Esophagus muscularis mucosa (tissue), 4 donors: ENCODE measurements around the gene LRRC26. TPM values are rescaled to one million over a fixed set of nuclear protein-coding genes. Genes with fewer than 3 reads are reported as not detected.

ENCODE experiments used
- DNase-seq: peaks from one replicate; pipeline ENCODE4 v3.0.0-alpha.2; 2017; ENCODE audit errors: extremely low spot score
- H3K27ac ChIP-seq, 4 donors: fragments of 200-600 bp; sonication (generic); replicated peaks in 1 of 4; 1 replicate in 3 of 4; 2 replicates in 1 of 4; pipeline ENCODE4 v1.5.1; 2016 to 2019; ENCODE audit warnings: mild to moderate bottlenecking in 1 of 4
- H3K27me3 ChIP-seq, 4 donors: fragments of 200-600 bp; sonication (generic); one replicate each; pipeline versions ENCODE4 v1.5.1 to v1.6.0; 2016 to 2019
- H3K36me3 ChIP-seq, 4 donors: fragments of 200-600 bp; sonication (generic); one replicate each; pipeline ENCODE4 v1.5.1; 2016 to 2019
- H3K4me1 ChIP-seq, 4 donors: fragments of 200-600 bp; sonication (generic); one replicate each; pipeline ENCODE4 v1.5.1; 2016 to 2019
- H3K4me3 ChIP-seq, 4 donors: fragments of 200-600 bp; sonication (generic); 1 replicate in 2 of 4; 2 replicates in 2 of 4; pipeline ENCODE4 v1.5.1; 2016 to 2019; ENCODE audit warnings: mild to moderate bottlenecking in 4 of 4, moderate library complexity in 1 of 4
- H3K9me3 ChIP-seq, 4 donors: fragments of 200-600 bp; sonication (generic); 1 replicate in 3 of 4; 2 replicates in 1 of 4; pipeline ENCODE4 v1.5.1; 2016 to 2019
- EP300 ChIP-seq: sonication (generic); formaldehyde crosslinking; IDR thresholded peaks from one replicate; pipeline ENCODE4 v1.6.1; 2017; ENCODE audit warnings: antibody characterized with exemption
- POLR2A ChIP-seq: fragments of 450-650 bp; IDR thresholded peaks from one replicate; pipeline ENCODE4 v1.6.1; 2017; ENCODE audit warnings: antibody characterized with exemption, moderate library complexity, mild to moderate bottlenecking, low read depth
- POLR2AphosphoS5 ChIP-seq, 2 donors: sonication (generic); formaldehyde crosslinking; IDR thresholded peaks; one replicate each; pipeline ENCODE4 v1.6.1; 2017; ENCODE audit warnings: antibody characterized with exemption in 2 of 2
- WGBS: methylation state at CpG from one replicate; pipeline ENCODE4 v1.1.5; 2018; 5-methylcytosine and 5-hydroxymethylcytosine counted together
- intact Hi-C: fragments of 100-400 bp; cut with DNase I; formaldehyde crosslinking; loops from one replicate; pipeline ENCODE4 v1.15.1; 2023
- total RNA-seq, 4 donors: library from RNA; depleted of rRNA; stranded (reverse); fragments of >200 nt; gene quantifications; one replicate each; pipeline versions ENCODE4 v1.1.0 to v1.2.1, GENCODE V29; 2016
- TF ChIP-seq, protein P1 (sequence below), 3 experiments: fragments of 200-600 bp in 2 of 3; fragments of 450-650 bp in 1 of 3; sonication (generic) in 2 of 3; IDR thresholded peaks; one replicate each; pipeline ENCODE4 v1.5.1; 2017 to 2019; ENCODE audit warnings: antibody characterized with exemption in 3 of 3, mild to moderate bottlenecking in 2 of 3, moderate library complexity in 1 of 3

LRRC26 gene
- total RNA-seq, 4 donors from 2014 or later = not detected

DNA sequence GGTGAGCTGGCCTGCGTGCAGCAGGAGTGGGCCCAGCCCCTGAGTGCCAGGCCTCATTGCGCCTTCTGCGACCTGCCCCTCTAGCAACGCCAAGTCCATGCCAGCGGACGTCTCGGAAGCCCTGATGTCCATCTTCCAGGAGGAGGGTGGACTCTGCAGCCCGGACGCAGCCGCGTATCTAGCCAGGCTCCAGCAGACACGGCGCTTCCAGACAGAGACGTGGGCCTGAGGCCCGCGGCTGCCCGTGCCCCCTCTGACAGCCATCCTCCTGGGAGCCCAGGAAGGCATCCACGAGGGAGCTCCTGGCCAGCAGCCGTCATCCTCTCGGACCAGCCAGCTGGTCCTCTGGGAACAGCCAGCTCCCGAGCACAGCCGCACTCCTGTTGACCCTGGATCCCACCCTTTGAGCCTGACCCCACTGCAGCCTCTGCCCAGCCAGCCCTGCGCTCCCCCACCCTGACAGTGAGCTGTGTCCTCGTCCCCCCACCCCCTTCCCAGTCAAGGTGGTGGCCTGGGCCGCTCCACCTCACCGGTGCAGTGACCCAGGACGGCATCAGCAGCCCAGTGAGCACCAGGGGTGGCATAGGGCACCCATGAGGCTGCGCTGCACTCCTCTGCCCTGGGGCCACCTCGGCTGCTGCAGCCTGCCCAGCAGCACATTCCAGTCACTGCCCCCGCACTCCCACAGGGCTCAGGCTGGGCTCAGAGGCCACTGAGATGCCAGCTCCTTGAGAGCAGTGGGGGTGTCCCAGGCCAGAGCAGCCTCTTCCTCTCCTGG, 46.5 kb upstream of the LRRC26 start:
- H3K36me3 ChIP-seq = peaks cover 0 to 27% (median 13%) of the 10 kb centered on the region in 4 donors
- H3K9me3 ChIP-seq = no peaks in the 10 kb centered on the region
- no peak for TF ChIP-seq POLR2A
- 90% methylated on average over 4 of the region's 30 CpGs for WGBS
- no peaks in the 10 kb centered on the region for H3K27me3 ChIP-seq
- H3K4me1 ChIP-seq = peaks cover 9 to 30% (median 17%) of the 10 kb centered on the region in 4 donors
- DNase-seq = no peak
- intact Hi-C loops = no loop called here
- no peak overlapping the region for H3K4me3 ChIP-seq
- H3K27ac ChIP-seq = no peak overlapping the region

GRCh38 chr9:137215196-137215986, 45.5 kb upstream of the LRRC26 start:
- H3K27ac ChIP-seq = no peak overlapping the region
- no peaks in the 10 kb centered on the region for H3K27me3 ChIP-seq
- H3K9me3 ChIP-seq = no peaks in the 10 kb centered on the region
- intact Hi-C loops = no loop called here
- no peak for DNase-seq
- TF ChIP-seq POLR2A = no peak
- TF ChIP-seq POLR2AphosphoS5 (IDR thresholded peaks at IDR 0.05) = no peak
- no peak for TF ChIP-seq EP300
- TF ChIP-seq, protein P1, sequence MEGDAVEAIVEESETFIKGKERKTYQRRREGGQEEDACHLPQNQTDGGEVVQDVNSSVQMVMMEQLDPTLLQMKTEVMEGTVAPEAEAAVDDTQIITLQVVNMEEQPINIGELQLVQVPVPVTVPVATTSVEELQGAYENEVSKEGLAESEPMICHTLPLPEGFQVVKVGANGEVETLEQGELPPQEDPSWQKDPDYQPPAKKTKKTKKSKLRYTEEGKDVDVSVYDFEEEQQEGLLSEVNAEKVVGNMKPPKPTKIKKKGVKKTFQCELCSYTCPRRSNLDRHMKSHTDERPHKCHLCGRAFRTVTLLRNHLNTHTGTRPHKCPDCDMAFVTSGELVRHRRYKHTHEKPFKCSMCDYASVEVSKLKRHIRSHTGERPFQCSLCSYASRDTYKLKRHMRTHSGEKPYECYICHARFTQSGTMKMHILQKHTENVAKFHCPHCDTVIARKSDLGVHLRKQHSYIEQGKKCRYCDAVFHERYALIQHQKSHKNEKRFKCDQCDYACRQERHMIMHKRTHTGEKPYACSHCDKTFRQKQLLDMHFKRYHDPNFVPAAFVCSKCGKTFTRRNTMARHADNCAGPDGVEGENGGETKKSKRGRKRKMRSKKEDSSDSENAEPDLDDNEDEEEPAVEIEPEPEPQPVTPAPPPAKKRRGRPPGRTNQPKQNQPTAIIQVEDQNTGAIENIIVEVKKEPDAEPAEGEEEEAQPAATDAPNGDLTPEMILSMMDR (IDR thresholded peaks at IDR 0.05) = no peak
- WGBS = 88% methylated on average over 13 of the region's 22 CpGs
- peaks cover 4 to 20% (median 13%) of the 10 kb centered on the region in 4 donors for H3K4me1 ChIP-seq
- H3K4me3 ChIP-seq = no peak overlapping the region
- peaks cover 0 to 37% (median 13%) of the 10 kb centered on the region in 4 donors for H3K36me3 ChIP-seq

DNA sequence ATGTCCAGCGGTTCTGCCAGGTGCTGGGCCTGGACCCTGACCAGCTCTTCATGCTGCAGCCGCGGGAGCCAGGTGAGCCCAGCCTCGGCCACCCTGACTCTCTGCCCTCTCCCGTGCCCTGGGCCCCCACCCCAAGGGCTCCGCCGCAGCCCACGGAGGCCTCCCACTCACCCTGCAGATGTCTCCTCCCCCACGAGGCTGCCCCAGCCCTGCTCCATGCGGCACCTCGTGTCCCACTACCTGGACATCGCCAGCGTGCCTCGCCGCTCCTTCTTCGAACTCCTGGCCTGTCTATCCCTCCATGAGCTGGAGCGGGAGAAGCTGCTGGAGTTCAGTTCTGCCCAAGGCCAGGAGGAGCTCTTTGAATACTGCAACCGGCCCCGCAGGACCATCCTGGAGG, 44.8 kb upstream of the LRRC26 start:
- Histone ChIP-seq H3K27ac (no peak overlapping the region), H3K4me1 (peaks cover 4 to 20% (median 13%) of the 10 kb centered on the region in 4 donors), H3K36me3 (peaks cover 0 to 44% (median 15%) of the 10 kb centered on the region in 4 donors), H3K27me3 (no peaks in the 10 kb centered on the region), H3K9me3 (no peaks in the 10 kb centered on the region), H3K4me3 (no peak overlapping the region)
- intact Hi-C loops = no loop called here
- DNase-seq = no peak
- TF ChIP-seq EP300 (no peak), POLR2A (no peak), POLR2AphosphoS5 (IDR thresholded peaks at IDR 0.05) (no peak)
- TF ChIP-seq, protein P1 (IDR thresholded peaks at IDR 0.05) = no peak
- 93% methylated on average over 19 of the region's 19 CpGs for WGBS

- no peak overlapping the region for H3K27ac ChIP-seq
- TF ChIP-seq EP300 = no peak
- no peak for TF ChIP-seq POLR2A
- TF ChIP-seq POLR2AphosphoS5 (IDR thresholded peaks at IDR 0.05) = no peak
- TF ChIP-seq, protein P1 (IDR thresholded peaks at IDR 0.05) = no peak
- H3K4me3 ChIP-seq = no peak overlapping the region
- no peaks in the 10 kb centered on the region for H3K9me3 ChIP-seq
- 92% methylated on average over 26 of the region's 49 CpGs for WGBS
- intact Hi-C loops = no loop called here
- peaks cover 4 to 19% (median 10%) of the 10 kb centered on the region in 4 donors for H3K4me1 ChIP-seq
- H3K27me3 ChIP-seq = no peaks in the 10 kb centered on the region
- no peak for DNase-seq
- peaks cover 0 to 57% (median 15%) of the 10 kb centered on the region in 4 donors for H3K36me3 ChIP-seq
Observed at GRCh38 chr9:137213160-137214060, 43.6 kb upstream of the LRRC26 start.
